Measurements from ENCODE around the gene ZC3H15.

DNA sequence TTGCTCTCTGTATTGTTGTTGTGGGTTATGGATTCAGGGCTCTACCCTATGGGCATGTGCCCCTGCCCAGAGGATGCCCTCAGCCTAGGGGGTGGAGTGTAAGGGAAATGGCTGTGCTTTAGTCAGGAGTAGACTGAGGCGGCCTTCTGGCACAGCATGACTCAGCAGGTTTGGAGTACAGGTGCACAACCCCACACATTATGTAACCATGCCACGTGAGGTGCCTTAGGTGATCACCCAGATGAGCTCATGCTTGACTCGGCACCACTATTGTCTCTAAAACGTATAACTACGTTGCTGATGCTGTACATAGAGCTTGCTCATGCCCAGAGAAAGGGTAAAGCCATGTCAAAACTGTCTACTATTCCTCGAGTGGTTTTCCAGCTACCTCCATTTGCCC lies 48.3 kb upstream of the ZC3H15 start:
- TF ChIP-seq, protein P1, sequence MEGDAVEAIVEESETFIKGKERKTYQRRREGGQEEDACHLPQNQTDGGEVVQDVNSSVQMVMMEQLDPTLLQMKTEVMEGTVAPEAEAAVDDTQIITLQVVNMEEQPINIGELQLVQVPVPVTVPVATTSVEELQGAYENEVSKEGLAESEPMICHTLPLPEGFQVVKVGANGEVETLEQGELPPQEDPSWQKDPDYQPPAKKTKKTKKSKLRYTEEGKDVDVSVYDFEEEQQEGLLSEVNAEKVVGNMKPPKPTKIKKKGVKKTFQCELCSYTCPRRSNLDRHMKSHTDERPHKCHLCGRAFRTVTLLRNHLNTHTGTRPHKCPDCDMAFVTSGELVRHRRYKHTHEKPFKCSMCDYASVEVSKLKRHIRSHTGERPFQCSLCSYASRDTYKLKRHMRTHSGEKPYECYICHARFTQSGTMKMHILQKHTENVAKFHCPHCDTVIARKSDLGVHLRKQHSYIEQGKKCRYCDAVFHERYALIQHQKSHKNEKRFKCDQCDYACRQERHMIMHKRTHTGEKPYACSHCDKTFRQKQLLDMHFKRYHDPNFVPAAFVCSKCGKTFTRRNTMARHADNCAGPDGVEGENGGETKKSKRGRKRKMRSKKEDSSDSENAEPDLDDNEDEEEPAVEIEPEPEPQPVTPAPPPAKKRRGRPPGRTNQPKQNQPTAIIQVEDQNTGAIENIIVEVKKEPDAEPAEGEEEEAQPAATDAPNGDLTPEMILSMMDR (conservative IDR thresholded peaks at IDR 0.05 in 1 of 2, IDR thresholded peaks at IDR 0.05 in 1 of 2; ENCODE audit: extremely low read depth in 1 of 2, insufficient read depth in 1 of 2, low read depth in 1 of 2, low read length in 2 of 2) = no peak
- no peak for TF ChIP-seq EZH2 (IDR thresholded peaks at IDR 0.05; ENCODE audit: borderline replicate concordance, low read length)
